ENCODE results near the gene NXPE4.

GRCh38 chr11:114621950-114622809, 26.6 kb upstream of the NXPE4 start:
- TF ChIP-seq CTCF (IDR thresholded peaks at IDR 0.05 in 8 of 11, conservative IDR thresholded peaks at IDR 0.05 in 3 of 11) (no peak), POLR2AphosphoS5 (IDR thresholded peaks at IDR 0.05) (no peak)

Measured in spleen (tissue), 7 donors.